ENCODE data around the gene UQCRHL. TPM values are rescaled to one million over a fixed set of nuclear protein-coding genes. Genes with fewer than 3 reads are reported as not detected.

Gene UQCRHL
- total and polyA plus RNA-seq, 2 donors (not counting 1 experiment from before 2014, with no cell fraction given) = 0.98 to 1.8 TPM

DNA sequence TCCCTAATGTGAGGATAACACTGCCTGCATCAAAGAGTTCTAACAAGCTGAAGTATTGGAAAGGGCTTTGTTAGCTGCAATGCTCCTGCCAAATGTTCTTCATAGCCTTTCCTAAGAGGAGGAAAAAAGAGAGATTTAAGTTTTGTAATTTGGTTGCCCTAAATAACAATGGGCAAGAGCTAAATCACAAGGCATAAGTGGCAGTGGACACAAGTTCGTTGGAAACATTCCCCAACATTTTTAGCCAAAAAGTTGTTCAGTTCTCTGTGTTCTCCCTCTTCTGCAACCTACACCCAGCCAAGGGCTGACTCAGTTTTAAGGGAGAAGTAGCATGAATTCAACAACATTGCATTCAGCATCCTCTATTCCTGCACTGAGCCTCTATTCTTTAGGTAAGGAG, 2.6 kb upstream of the UQCRHL start:
- Histone ChIP-seq H3K27me3 (replicated peaks in 1 of 4; ENCODE audit: control extremely low read depth in 1 of 4, control insufficient read depth in 3 of 4, insufficient read depth in 4 of 4, low read length in 3 of 4) (no peaks in the 10 kb centered on the region), H3K4me3 (ENCODE audit: control extremely low read depth in 1 of 5, extremely low read depth in 1 of 5, insufficient read depth in 1 of 5, low read depth in 2 of 5, low read length in 4 of 5) (no peak overlapping the region), H3K79me2 (ENCODE audit: control insufficient read depth, insufficient read depth, low read length) (no peaks in the 10 kb centered on the region), H3K4me1 (ENCODE audit: control insufficient read depth in 2 of 2, insufficient read depth in 2 of 2, low read length in 2 of 2) (no peaks in the 10 kb centered on the region), H3K9ac (ENCODE audit: low read length) (no peak overlapping the region), H3K27ac (ENCODE audit: low read length in 2 of 2) (no peak overlapping the region), H3K36me3 (replicated peaks in 1 of 2; ENCODE audit: control extremely low read depth in 1 of 2, control insufficient read depth in 1 of 2, extremely low read depth in 1 of 2, insufficient read depth in 2 of 2, low read length in 1 of 2) (no peaks in the 10 kb centered on the region), H4K20me1 (ENCODE audit: control insufficient read depth, insufficient read depth, low read length, poor library complexity, severe bottlenecking) (no peaks in the 10 kb centered on the region), H3K9me3 (ENCODE audit: control extremely low read depth in 1 of 3, control insufficient read depth in 2 of 3, insufficient read depth in 1 of 3, low read length in 2 of 3) (no peaks in the 10 kb centered on the region), H3K4me2 (replicated peaks; ENCODE audit: low read depth, low read length, poor library complexity, severe bottlenecking) (no peak overlapping the region), H2AFZ (ENCODE audit: insufficient read depth, low read depth, low read length, poor library complexity, severe bottlenecking) (no peak overlapping the region)
- Mint-ChIP-seq H3K27me3 (no peaks in the 10 kb centered on the region), H3K4me1 (no peaks in the 10 kb centered on the region), H3K9me3 (ENCODE audit: insufficient read depth) (no peaks in the 10 kb centered on the region), H3K4me3 (no peak overlapping the region), H3K27ac (no peak overlapping the region)
- intact Hi-C loops (cut with micrococcal nuclease) = no loop called here
- ATAC-seq (ENCODE audit: low read depth) (no peak), DNase-seq (no peak)
- WGBS (ENCODE audit: insufficient coverage) = no CpG with 5 or more reads among the region's 1 CpG
- POLR2A ChIA-PET = no interaction called here
- CTCF ChIA-PET = interaction anchor here (0.6 to 0.9 kb wide), 2 partner anchors 70 to 185 kb away, joined by 3 to 4 read pairs; no protein-coding TSS in a partner anchor
- TF ChIP-seq, protein P1, sequence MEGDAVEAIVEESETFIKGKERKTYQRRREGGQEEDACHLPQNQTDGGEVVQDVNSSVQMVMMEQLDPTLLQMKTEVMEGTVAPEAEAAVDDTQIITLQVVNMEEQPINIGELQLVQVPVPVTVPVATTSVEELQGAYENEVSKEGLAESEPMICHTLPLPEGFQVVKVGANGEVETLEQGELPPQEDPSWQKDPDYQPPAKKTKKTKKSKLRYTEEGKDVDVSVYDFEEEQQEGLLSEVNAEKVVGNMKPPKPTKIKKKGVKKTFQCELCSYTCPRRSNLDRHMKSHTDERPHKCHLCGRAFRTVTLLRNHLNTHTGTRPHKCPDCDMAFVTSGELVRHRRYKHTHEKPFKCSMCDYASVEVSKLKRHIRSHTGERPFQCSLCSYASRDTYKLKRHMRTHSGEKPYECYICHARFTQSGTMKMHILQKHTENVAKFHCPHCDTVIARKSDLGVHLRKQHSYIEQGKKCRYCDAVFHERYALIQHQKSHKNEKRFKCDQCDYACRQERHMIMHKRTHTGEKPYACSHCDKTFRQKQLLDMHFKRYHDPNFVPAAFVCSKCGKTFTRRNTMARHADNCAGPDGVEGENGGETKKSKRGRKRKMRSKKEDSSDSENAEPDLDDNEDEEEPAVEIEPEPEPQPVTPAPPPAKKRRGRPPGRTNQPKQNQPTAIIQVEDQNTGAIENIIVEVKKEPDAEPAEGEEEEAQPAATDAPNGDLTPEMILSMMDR (IDR thresholded peaks at IDR 0.05) = no peak
- no peak for TF ChIP-seq EZH2 (IDR thresholded peaks at IDR 0.05; ENCODE audit: borderline replicate concordance, insufficient read depth, low read depth, low read length, poor library complexity, severe bottlenecking)

DNA sequence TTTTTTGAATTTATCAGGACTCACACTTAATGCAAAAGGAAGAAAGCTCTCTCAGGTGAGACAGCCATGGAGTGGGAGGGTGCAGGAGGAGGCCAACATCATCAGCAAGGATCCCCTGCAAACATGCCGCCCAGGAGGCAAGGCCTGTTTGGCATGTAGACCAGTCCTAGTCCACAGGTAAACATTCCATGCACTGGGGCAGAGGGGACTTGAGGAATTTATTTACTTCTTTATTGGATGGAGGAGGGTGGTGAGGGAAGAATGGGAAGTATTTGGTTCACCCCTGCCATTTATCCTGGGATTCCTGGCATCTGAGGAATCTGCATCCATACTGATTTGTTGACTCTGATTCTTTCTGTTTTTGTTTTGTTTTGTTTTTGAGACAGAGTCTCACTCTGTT, 1.5 kb upstream of the UQCRHL start:
- WGBS (ENCODE audit: insufficient coverage) = 89% methylated on average over 1 of the region's 1 CpG
- H3K4me3 ChIP-seq (ENCODE audit: control extremely low read depth in 1 of 5, extremely low read depth in 1 of 5, insufficient read depth in 1 of 5, low read depth in 2 of 5, low read length in 4 of 5) = no peak overlapping the region
- POLR2A ChIA-PET = no interaction called here
- intact Hi-C loops (cut with micrococcal nuclease) = no loop called here
- no peak overlapping the region for H3K27ac Mint-ChIP-seq
- no peaks in the 10 kb centered on the region for H3K4me1 Mint-ChIP-seq
- H3K4me3 Mint-ChIP-seq = no peak overlapping the region
- no peak overlapping the region for H3K4me2 ChIP-seq (replicated peaks; ENCODE audit: low read depth, low read length, poor library complexity, severe bottlenecking)
- no peak overlapping the region for H3K27ac ChIP-seq (ENCODE audit: low read length in 2 of 2)
- no peaks in the 10 kb centered on the region for H3K27me3 Mint-ChIP-seq
- DNase-seq = no peak
- ATAC-seq (ENCODE audit: low read depth) = no peak
- no peaks in the 10 kb centered on the region for H4K20me1 ChIP-seq (ENCODE audit: control insufficient read depth, insufficient read depth, low read length, poor library complexity, severe bottlenecking)
- no peaks in the 10 kb centered on the region for H3K27me3 ChIP-seq (replicated peaks in 1 of 4; ENCODE audit: control extremely low read depth in 1 of 4, control insufficient read depth in 3 of 4, insufficient read depth in 4 of 4, low read length in 3 of 4)
- no peak overlapping the region for H2AFZ ChIP-seq (ENCODE audit: insufficient read depth, low read depth, low read length, poor library complexity, severe bottlenecking)
- H3K79me2 ChIP-seq (ENCODE audit: control insufficient read depth, insufficient read depth, low read length) = no peaks in the 10 kb centered on the region
- H3K9ac ChIP-seq (ENCODE audit: low read length) = no peak overlapping the region
- no peaks in the 10 kb centered on the region for H3K4me1 ChIP-seq (ENCODE audit: control insufficient read depth in 2 of 2, insufficient read depth in 2 of 2, low read length in 2 of 2)
- H3K9me3 Mint-ChIP-seq (ENCODE audit: insufficient read depth) = no peaks in the 10 kb centered on the region
- H3K36me3 ChIP-seq (replicated peaks in 1 of 2; ENCODE audit: control extremely low read depth in 1 of 2, control insufficient read depth in 1 of 2, extremely low read depth in 1 of 2, insufficient read depth in 2 of 2, low read length in 1 of 2) = no peaks in the 10 kb centered on the region
- H3K9me3 ChIP-seq (ENCODE audit: control extremely low read depth in 1 of 3, control insufficient read depth in 2 of 3, insufficient read depth in 1 of 3, low read length in 2 of 3) = no peaks in the 10 kb centered on the region
- TF ChIP-seq EZH2 (IDR thresholded peaks at IDR 0.05; ENCODE audit: borderline replicate concordance, insufficient read depth, low read depth, low read length, poor library complexity, severe bottlenecking) = no peak
- TF ChIP-seq, protein P1 (IDR thresholded peaks at IDR 0.05) = no peak
- CTCF ChIA-PET = interaction anchor here (1.6 kb wide), 1 partner anchor 246 kb away, joined by 3 read pairs; no protein-coding TSS in a partner anchor
